HUES64 (cell line): ENCODE data around the gene MBNL3.

ENCODE experiments used
- H3K27ac ChIP-seq: 2 replicates; pipeline ENCODE4 v1.7.0; 2013; ENCODE audit warnings: low read depth, low read length, inconsistent platforms
- H3K27me3 ChIP-seq: 2 replicates; pipeline ENCODE4 v1.6.1; 2013; ENCODE audit warnings: mild to moderate bottlenecking, low read length; ENCODE audit not compliant: insufficient read depth
- H3K36me3 ChIP-seq: 2 replicates; pipeline ENCODE4 v1.6.1; 2013; ENCODE audit warnings: mild to moderate bottlenecking, low read length; ENCODE audit not compliant: insufficient read depth
- H3K4me1 ChIP-seq: 2 replicates; pipeline ENCODE4 v1.6.1; 2013; ENCODE audit warnings: mild to moderate bottlenecking, low read length, moderate library complexity; ENCODE audit not compliant: insufficient read depth
- H3K4me3 ChIP-seq: 2 replicates; pipeline ENCODE4 v1.5.1; 2013; ENCODE audit warnings: mild to moderate bottlenecking, low read length, moderate library complexity
- H3K9ac ChIP-seq: 2 replicates; pipeline ENCODE4 v1.6.1; 2013; ENCODE audit warnings: mild to moderate bottlenecking, low read depth, low read length
- H3K9me3 ChIP-seq: 2 replicates; pipeline ENCODE4 v1.6.1; 2013; ENCODE audit warnings: low read depth, low read length; ENCODE audit not compliant: insufficient read depth
- WGBS: fragments of 150-250, 120-280 bp; methylation state at CpG from one replicate; pipeline ENCODE4 v1.1.7; 2013; ENCODE audit warnings: missing lambda C conversion rate; 5-methylcytosine and 5-hydroxymethylcytosine counted together

Gene MBNL3

DNA sequence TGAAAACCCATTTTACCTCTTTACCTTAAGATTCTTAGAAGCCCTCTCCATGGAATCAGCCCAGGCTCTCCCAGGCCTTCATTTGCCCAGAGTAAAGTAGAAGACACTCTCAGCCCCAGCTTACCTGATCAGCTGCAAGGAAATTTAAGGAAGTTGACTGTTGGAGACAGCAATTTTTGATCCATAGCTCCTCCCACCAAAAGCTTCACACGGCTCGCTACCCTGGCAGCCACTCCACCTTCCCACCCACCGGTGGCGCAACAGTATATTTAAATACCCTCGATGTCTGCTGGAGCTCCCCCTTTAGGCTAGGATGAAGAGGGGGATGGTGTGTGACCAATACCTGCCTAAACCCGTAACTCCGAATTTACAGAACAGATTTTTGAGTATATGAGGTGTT, 75.4 kb downstream of the MBNL3 start:
- H3K9me3 ChIP-seq = no peaks in the 10 kb centered on the region
- H3K36me3 ChIP-seq = no peaks in the 10 kb centered on the region
- peaks cover 17% of the 10 kb centered on the region for H3K27me3 ChIP-seq
- peak overlapping the region; percentile 36; the same call in 1 of the 2 replicates for H3K4me3 ChIP-seq
- H3K27ac ChIP-seq = no peak overlapping the region
- peaks cover 45% of the 10 kb centered on the region for H3K4me1 ChIP-seq
- H3K9ac ChIP-seq = no peak overlapping the region
- 47% methylated on average over 6 of the region's 7 CpGs for WGBS

DNA sequence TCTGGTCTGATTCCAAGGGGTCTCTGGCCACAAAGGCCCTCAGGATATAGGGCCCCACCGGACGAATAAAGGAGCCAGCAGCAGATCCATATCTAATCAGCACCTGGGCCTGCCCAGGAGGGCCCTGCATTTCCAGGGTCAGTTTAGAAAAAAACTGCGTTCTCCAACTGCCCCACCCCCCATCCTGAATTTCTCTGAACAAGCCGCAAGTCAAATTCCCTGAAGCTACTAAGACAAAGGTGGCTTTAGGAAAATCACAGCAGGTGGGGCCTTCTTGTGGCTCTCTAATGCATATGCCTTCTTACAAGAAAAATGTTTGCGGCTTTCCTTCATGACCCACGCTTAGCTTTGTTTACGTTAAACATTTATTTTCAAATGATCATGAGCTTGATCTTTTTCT, 76.6 kb downstream of the MBNL3 start:
- peak overlapping the region; percentile 77; the same call in 1 of the 2 replicates for H3K27ac ChIP-seq
- no peak overlapping the region; the same call in 1 of the 2 replicates for H3K9ac ChIP-seq

DNA sequence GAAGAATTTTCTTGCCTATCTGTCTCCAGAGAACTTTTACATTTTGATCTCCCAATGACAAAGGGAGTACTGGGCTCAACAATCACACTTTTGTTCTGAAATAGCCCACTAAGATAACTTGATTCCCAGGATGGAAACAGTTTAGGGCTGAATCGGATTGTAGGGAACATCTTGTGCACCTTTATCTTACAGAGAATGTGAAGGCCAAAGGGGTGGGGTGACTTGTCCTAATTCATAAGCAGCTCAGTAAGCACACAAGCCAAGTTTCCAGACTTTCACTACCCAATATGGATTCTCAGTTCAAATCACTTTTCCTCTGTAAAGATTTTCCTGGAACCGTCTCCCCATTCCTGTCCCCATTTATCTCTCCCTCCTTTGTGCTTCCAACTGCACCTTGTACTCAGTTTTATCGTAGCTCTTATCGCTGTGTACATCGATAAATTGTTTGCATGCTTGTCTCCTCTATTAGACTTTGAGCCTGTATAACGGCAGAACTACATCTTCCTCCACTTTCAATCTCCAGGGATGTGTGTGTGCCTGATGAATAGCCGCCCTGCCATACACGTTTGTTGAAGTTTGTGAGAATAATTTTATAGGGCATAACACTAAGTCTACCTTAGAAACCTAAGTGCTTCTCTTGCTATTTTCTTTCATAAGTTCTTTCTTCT, 77.4 kb downstream of the MBNL3 start:
- 67% methylated on average over 4 of the region's 8 CpGs for WGBS
- no peaks in the 10 kb centered on the region for H3K36me3 ChIP-seq
- H3K4me3 ChIP-seq = peak overlapping the region; percentile 36
- peaks cover 17% of the 10 kb centered on the region for H3K27me3 ChIP-seq
- H3K27ac ChIP-seq = peak overlapping the region; percentile 77; the same call in 1 of the 2 replicates
- no peaks in the 10 kb centered on the region for H3K9me3 ChIP-seq
- H3K4me1 ChIP-seq = peaks cover 52% of the 10 kb centered on the region
- H3K9ac ChIP-seq = no peak overlapping the region; the same call in 1 of the 2 replicates

More for the DNA sequence above, 76.6 kb downstream of the MBNL3 start:
- Histone ChIP-seq H3K36me3 (no peaks in the 10 kb centered on the region), H3K9me3 (no peaks in the 10 kb centered on the region), H3K27me3 (peaks cover 17% of the 10 kb centered on the region), H3K4me3 (peak overlapping the region; percentile 36), H3K4me1 (peaks cover 52% of the 10 kb centered on the region)
- 0% methylated on average over 7 of the region's 7 CpGs for WGBS

DNA sequence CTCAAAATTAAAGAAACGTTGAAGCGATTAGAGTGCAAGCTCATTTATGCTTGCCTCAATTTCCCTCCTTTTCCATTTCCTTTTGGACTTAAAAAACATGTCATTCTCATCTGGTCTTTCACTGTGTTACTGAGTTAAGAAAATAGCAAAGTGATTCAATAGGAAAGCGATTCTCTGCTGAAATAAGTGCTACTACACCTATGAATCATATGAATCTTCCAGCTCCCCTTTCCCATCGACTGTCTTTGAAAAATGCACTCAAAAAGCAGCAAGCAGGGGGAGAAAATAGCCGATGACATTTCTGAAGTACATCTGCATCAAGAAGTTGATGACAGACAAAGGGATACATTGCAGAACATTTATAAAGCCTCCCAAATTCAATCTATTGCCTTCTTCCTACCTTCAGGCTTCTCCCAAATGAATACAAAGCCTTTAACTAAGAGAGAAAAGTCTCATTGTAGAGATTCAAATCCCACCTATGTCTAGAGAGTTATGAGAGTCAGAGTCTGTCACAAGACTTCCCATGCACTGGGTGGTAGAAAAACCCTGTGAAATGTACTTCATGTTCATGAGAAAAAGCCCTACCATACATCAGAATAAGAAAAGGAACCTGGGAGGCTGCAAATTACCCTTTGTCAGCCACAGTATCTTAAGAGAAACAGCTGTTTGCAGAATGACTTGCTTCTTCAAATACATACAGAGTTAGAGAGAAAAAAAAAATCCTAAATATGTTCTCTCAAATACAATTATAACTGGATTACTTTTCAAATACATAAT, 78.9 kb downstream of the MBNL3 start:
- H3K4me1 ChIP-seq = peaks cover 52% of the 10 kb centered on the region
- H3K27me3 ChIP-seq = peaks cover 17% of the 10 kb centered on the region
- WGBS = 33% methylated on average over 4 of the region's 5 CpGs
- no peak overlapping the region for H3K9ac ChIP-seq
- peak overlapping the region; percentile 76; the same call in 1 of the 2 replicates for H3K27ac ChIP-seq
- H3K36me3 ChIP-seq = no peaks in the 10 kb centered on the region
- H3K9me3 ChIP-seq = no peaks in the 10 kb centered on the region
- peak overlapping the region; percentile 34 for H3K4me3 ChIP-seq

DNA sequence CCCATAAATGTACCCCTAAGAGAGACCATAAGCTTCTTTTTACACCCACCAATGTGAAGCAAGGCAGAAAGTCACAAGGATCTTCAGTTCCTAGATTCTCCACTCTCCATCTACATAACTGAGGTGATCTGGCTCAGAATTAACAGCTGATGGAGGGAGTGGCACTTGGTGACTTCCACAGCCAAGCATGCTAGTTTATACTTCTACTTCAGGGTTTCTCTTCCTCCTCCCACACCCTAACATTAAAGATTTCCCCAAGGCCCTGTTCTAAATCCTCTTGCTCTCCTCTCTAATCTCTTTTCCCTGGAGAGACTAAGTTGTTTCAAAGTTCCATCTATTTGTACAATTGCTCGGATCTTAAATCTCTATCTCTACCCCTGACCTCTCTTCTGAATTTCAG, 81.1 kb downstream of the MBNL3 start:
- H3K4me3 ChIP-seq = no peak overlapping the region
- H3K27ac ChIP-seq = no peak overlapping the region
- no peaks in the 10 kb centered on the region for H3K36me3 ChIP-seq
- no CpG with 5 or more reads among the region's 1 CpG for WGBS
- H3K4me1 ChIP-seq = peaks cover 40% of the 10 kb centered on the region
- no peaks in the 10 kb centered on the region for H3K9me3 ChIP-seq
- peaks cover 11% of the 10 kb centered on the region for H3K27me3 ChIP-seq
- no peak overlapping the region for H3K9ac ChIP-seq

DNA sequence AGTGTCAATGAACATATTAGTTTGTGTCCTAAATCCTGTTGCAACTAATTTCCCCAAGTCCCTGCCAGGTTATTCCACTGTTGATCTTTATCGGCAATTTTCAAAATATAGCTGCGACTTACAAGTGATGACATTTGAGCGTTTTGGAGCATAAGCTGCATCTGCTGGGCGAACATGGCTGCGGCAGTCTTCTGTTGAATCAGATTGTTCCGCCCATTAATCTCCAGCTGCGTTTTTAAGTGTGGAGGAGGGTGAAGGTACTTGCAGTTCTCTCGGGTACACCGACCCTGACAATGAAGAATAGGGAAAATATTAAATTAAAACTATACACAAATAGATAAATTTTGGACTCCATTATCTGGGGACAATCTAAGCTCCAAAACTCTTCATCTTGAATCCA, 82.7 kb downstream of the MBNL3 start:
- H3K4me1 ChIP-seq = peaks cover 27% of the 10 kb centered on the region
- H3K27ac ChIP-seq = no peak overlapping the region
- H3K27me3 ChIP-seq = peaks cover 3% of the 10 kb centered on the region; the same call in 1 of the 2 replicates
- H3K9ac ChIP-seq = no peak overlapping the region
- H3K4me3 ChIP-seq = no peak overlapping the region
- H3K9me3 ChIP-seq = no peaks in the 10 kb centered on the region
- no peaks in the 10 kb centered on the region for H3K36me3 ChIP-seq
- 94% methylated on average over 7 of the region's 9 CpGs for WGBS

DNA sequence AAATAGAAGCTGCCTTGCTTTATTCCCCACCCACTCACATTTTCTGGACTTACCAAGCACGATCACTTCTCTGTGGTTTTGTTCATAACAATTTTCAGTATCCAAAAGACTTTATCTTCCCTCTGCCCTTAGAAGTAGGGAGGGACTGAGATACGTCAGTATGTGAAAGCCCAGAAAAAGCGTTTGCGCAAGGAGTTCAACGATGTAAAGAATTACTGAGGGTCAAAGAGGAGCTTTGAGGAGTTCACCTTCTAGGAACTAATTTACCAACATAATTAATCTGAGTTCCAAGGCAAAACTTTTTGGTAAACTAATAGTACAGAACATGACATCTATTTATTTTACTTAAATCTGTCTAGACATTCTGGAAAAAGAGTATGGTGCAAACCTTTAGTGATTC, 84.6 kb downstream of the MBNL3 start:
- no peaks in the 10 kb centered on the region for H3K36me3 ChIP-seq
- H3K9me3 ChIP-seq = no peaks in the 10 kb centered on the region
- no peak overlapping the region for H3K4me3 ChIP-seq
- WGBS = 100% methylated on average over 3 of the region's 5 CpGs
- no peak overlapping the region for H3K9ac ChIP-seq
- no peaks in the 10 kb centered on the region for H3K27me3 ChIP-seq
- H3K27ac ChIP-seq = no peak overlapping the region
- peaks cover 12% of the 10 kb centered on the region for H3K4me1 ChIP-seq

DNA sequence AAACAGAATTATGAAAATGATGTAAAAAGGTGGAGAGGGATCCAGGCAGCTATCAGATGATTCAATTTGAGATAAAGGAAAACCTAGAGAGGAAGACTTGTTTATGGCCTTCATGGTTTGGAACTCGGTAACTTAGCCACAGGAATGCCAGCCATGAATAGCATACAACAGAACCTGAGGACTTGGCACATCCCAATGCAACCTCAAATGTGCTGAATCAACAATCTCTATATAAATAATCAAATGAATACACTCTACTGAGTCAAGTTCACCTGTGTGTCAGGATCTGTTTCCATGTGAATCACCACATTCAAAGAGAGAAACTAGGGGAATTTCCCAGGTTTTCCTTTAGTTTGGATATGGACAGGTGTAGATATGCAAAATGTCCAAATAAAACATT, 86.9 kb downstream of the MBNL3 start:
- H3K9ac ChIP-seq = no peak overlapping the region
- H3K9me3 ChIP-seq = no peaks in the 10 kb centered on the region
- no peaks in the 10 kb centered on the region for H3K36me3 ChIP-seq
- H3K27me3 ChIP-seq = no peaks in the 10 kb centered on the region
- H3K4me1 ChIP-seq = no peaks in the 10 kb centered on the region
- H3K27ac ChIP-seq = no peak overlapping the region
- no peak overlapping the region for H3K4me3 ChIP-seq
- 95% methylated on average over 1 of the region's 1 CpG for WGBS

DNA sequence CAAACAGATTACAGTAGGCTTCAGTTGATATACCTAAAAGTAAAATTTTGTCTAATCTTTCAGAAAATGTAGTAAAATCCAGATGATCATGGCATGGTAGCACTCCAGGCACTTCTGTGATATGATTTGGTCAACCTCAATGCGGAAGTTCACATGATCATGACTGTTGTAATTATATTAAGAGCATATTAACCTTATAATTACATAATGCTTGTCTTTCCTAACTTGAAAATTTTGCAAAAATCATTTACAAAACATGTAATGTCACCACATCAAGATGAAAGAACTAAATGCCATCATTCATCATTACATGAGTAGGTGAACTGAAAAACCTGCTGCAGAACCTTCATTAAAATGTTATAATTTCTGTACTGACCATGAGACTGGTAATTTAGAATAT, 88.1 kb downstream of the MBNL3 start:
- Histone ChIP-seq H3K27me3 (no peaks in the 10 kb centered on the region), H3K9ac (no peak overlapping the region), H3K36me3 (no peaks in the 10 kb centered on the region), H3K4me1 (no peaks in the 10 kb centered on the region), H3K4me3 (no peak overlapping the region), H3K9me3 (no peaks in the 10 kb centered on the region), H3K27ac (no peak overlapping the region)
- WGBS = no CpG with 5 or more reads among the region's 1 CpG

DNA sequence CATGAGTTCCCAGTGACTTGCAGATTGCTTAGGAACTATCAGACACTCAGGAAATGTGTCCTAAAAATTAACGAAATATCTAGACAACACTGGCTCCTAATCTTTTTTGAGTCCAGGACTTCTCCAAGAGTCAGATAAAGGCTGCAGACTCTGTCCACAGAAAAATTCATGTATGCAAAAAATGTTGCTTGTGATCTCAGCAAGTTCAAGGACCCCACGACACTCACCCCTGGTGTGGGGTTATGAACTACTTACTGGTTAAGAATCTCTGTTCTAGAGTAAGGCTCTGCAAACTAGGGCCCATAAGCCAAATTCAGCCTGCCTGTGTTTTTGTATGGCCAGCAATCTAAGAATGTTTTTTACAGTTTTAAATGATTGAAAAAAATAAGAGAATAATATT, 93.2 kb downstream of the MBNL3 start:
- H3K9me3 ChIP-seq = no peaks in the 10 kb centered on the region
- H3K4me3 ChIP-seq = no peak overlapping the region
- no peaks in the 10 kb centered on the region for H3K36me3 ChIP-seq
- no peak overlapping the region for H3K9ac ChIP-seq
- H3K27ac ChIP-seq = no peak overlapping the region
- no peaks in the 10 kb centered on the region for H3K4me1 ChIP-seq
- 96% methylated on average over 2 of the region's 2 CpGs for WGBS
- no peaks in the 10 kb centered on the region for H3K27me3 ChIP-seq

DNA sequence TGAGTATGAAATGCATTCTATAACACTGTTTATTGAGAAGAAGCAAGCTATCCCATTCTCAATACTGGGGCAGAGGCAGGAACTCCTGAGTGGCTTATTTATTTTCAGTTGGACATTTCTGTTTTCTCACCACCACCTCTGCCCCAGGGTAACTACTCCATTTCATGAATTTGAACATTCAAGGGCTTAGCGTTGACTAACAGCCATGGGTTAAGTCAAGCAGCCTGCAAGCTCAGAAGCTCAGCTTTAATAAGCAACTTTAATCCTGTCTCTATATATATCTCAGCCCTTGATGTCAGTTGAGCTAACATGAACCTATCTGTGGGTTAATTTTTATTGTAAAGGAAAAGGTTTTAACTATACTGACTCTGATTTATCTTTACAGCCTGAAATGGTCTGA, 93.8 kb downstream of the MBNL3 start:
- H3K9ac ChIP-seq = no peak overlapping the region
- no peaks in the 10 kb centered on the region for H3K27me3 ChIP-seq
- no peaks in the 10 kb centered on the region for H3K9me3 ChIP-seq
- no peaks in the 10 kb centered on the region for H3K36me3 ChIP-seq
- 83% methylated on average over 1 of the region's 1 CpG for WGBS
- no peak overlapping the region for H3K27ac ChIP-seq
- no peaks in the 10 kb centered on the region for H3K4me1 ChIP-seq
- no peak overlapping the region for H3K4me3 ChIP-seq
